ENCODE results near the gene ZNF644. TPM values are rescaled to one million over a fixed set of nuclear protein-coding genes. Genes with fewer than 3 reads are reported as not detected.
A peak's percentile ranks its signal among the peaks of the same experiment; 100 is the strongest.

The ZNF644 gene
- polyA plus RNA-seq, 3 donors: 7.0 to 22.2 (median 17.6) TPM

- no peaks in the 10 kb centered on the region for H3K27me3 Mint-ChIP-seq (ENCODE audit: low read depth in 3 of 3)
- H3K4me3 Mint-ChIP-seq: no peak overlapping the region
- DNase-seq: no peak
- no peaks in the 10 kb centered on the region for H3K9me3 Mint-ChIP-seq
- Histone ChIP-seq H3K27me3 (ENCODE audit: control insufficient read depth in 2 of 2, insufficient read depth in 2 of 2, low read length in 2 of 2) (no peaks in the 10 kb centered on the region), H3K4me3 (replicated peaks in 1 of 3; ENCODE audit: low read depth in 2 of 3, low read length in 3 of 3) (no peak overlapping the region), H3K9me3 (replicated peaks in 1 of 2; ENCODE audit: control insufficient read depth in 1 of 2, insufficient read depth in 1 of 2, low read length in 2 of 2) (no peaks in the 10 kb centered on the region), H3K4me2 (replicated peaks; ENCODE audit: extremely low read depth, low read length, poor library complexity, severe bottlenecking) (no peak overlapping the region), H3K4me1 (ENCODE audit: control insufficient read depth in 1 of 2, insufficient read depth in 2 of 2, low read length in 2 of 2) (peaks cover 2 to 11% of the 10 kb centered on the region in 2 donors), H3K79me2 (ENCODE audit: insufficient read depth, low read length) (peaks cover 66% of the 10 kb centered on the region), H3K36me3 (replicated peaks in 1 of 2; ENCODE audit: control insufficient read depth in 1 of 2, insufficient read depth in 2 of 2, low read length in 2 of 2) (no peaks in the 10 kb centered on the region), H2AFZ (ENCODE audit: insufficient read depth, low read depth, low read length, poor library complexity, severe bottlenecking) (no peak overlapping the region), H3K27ac (ENCODE audit: low read depth in 1 of 2, low read length in 2 of 2) (no peak overlapping the region), H3K9ac (ENCODE audit: insufficient read depth, low read length, poor library complexity, severe bottlenecking) (no peak overlapping the region), H4K20me1 (ENCODE audit: insufficient read depth, low read length) (peaks cover 75% of the 10 kb centered on the region)
- H3K4me1 Mint-ChIP-seq: peaks cover 15% of the 10 kb centered on the region
- TF ChIP-seq CTCF (IDR thresholded peaks at IDR 0.05): no peak
- intact Hi-C loops (cut with micrococcal nuclease): no loop called here
- no peak overlapping the region for H3K27ac Mint-ChIP-seq
- peaks cover 2 to 14% of the 10 kb centered on the region in 2 donors for H3K36me3 Mint-ChIP-seq
- no CpG with 5 or more reads among the region's 2 CpGs for WGBS (ENCODE audit: insufficient coverage)
Observed at GRCh38 chr1:90963236-90963635, 58.6 kb downstream of the ZNF644 start.

GRCh38 chr1:90959352-90960206 is 62.3 kb downstream of the ZNF644 start:
- peaks cover 2 to 11% of the 10 kb centered on the region in 2 donors for H3K4me1 ChIP-seq (ENCODE audit: control insufficient read depth in 1 of 2, insufficient read depth in 2 of 2, low read length in 2 of 2)
- H3K4me1 Mint-ChIP-seq: peaks cover 16% of the 10 kb centered on the region
- intact Hi-C loops (cut with micrococcal nuclease): no loop called here
- H3K4me3 ChIP-seq (replicated peaks in 1 of 3; ENCODE audit: low read depth in 2 of 3, low read length in 3 of 3): peak overlapping the region in 1 of 3 experiments; percentile 15
- peak overlapping the region in 1 of 2 donors; percentile 47 for H3K27ac ChIP-seq (ENCODE audit: low read depth in 1 of 2, low read length in 2 of 2)
- DNase-seq: peak; percentile 8 to 56 (median 46)
- WGBS (ENCODE audit: insufficient coverage): no CpG with 5 or more reads among the region's 5 CpGs
- H3K36me3 Mint-ChIP-seq: peaks cover 10 to 16% of the 10 kb centered on the region in 2 donors
- H2AFZ ChIP-seq (ENCODE audit: insufficient read depth, low read depth, low read length, poor library complexity, severe bottlenecking): no peak overlapping the region
- H3K9ac ChIP-seq (ENCODE audit: insufficient read depth, low read length, poor library complexity, severe bottlenecking): no peak overlapping the region
- H3K27ac Mint-ChIP-seq: peak overlapping the region in 1 of 7 donors; percentile 23
- H3K4me3 Mint-ChIP-seq: peak overlapping the region in 1 of 2 donors; percentile 27
- H3K9me3 Mint-ChIP-seq: peaks cover 0 to 3% (median 0%) of the 10 kb centered on the region in 7 donors
- no peak overlapping the region for H3K4me2 ChIP-seq (replicated peaks; ENCODE audit: extremely low read depth, low read length, poor library complexity, severe bottlenecking)
- H3K36me3 ChIP-seq (replicated peaks in 1 of 2; ENCODE audit: control insufficient read depth in 1 of 2, insufficient read depth in 2 of 2, low read length in 2 of 2): peaks cover 3 to 16% of the 10 kb centered on the region in 2 donors
- no peaks in the 10 kb centered on the region for H3K27me3 Mint-ChIP-seq (ENCODE audit: low read depth in 3 of 3)
- peaks cover 82% of the 10 kb centered on the region for H3K79me2 ChIP-seq (ENCODE audit: insufficient read depth, low read length)
- no peaks in the 10 kb centered on the region for H3K27me3 ChIP-seq (ENCODE audit: control insufficient read depth in 2 of 2, insufficient read depth in 2 of 2, low read length in 2 of 2)
- peaks cover 85% of the 10 kb centered on the region for H4K20me1 ChIP-seq (ENCODE audit: insufficient read depth, low read length)
- no peak for TF ChIP-seq CTCF (IDR thresholded peaks at IDR 0.05)
- no peaks in the 10 kb centered on the region for H3K9me3 ChIP-seq (replicated peaks in 1 of 2; ENCODE audit: control insufficient read depth in 1 of 2, insufficient read depth in 1 of 2, low read length in 2 of 2)

All from CD14-positive monocyte (primary cell).